Right hindlimb (tissue), 1 donor: Measurements from ENCODE around the gene WLS.
"Not testable (repeated sequence)": the region's sequence is repeated elsewhere in the genome, so short reads cannot be mapped to it uniquely, and the experiment has no call there.

ENCODE experiments used
- DNase-seq: peaks from one replicate; pipeline ENCODE4 v3.0.0-alpha.2; 2018

WLS gene

GRCh38 chr1:68232289-68233148 is at the start of gene WLS:
WLS (minus strand) TSS chr1:68232523; CDS start chr1:68232299, 224 bp downstream.
- DNase-seq: peak; percentile 89

- no peak for DNase-seq
Measured at GRCh38 chr1:68280286-68280685, 48.0 kb upstream of the WLS start.

GRCh38 chr1:68279846-68280245 is 47.5 kb upstream of the WLS start:
- DNase-seq: no peak

GRCh38 chr1:68278221-68278620 is 45.9 kb upstream of the WLS start:
- DNase-seq: no peak

GRCh38 chr1:68276448-68276847 is 44.1 kb upstream of the WLS start:
- DNase-seq: no peak

GRCh38 chr1:68273530-68273929 is 41.2 kb upstream of the WLS start:
- no peak for DNase-seq

GRCh38 chr1:68271596-68271995 is 39.3 kb upstream of the WLS start:
- DNase-seq: no peak

GRCh38 chr1:68270951-68271350 is 38.6 kb upstream of the WLS start:
- DNase-seq: no peak

GRCh38 chr1:68269637-68270430 is 37.5 kb upstream of the WLS start:
- DNase-seq: no peak

GRCh38 chr1:68268896-68269483 is 36.7 kb upstream of the WLS start:
- no peak for DNase-seq

- DNase-seq: not testable (repeated sequence)
Measured at GRCh38 chr1:68256824-68257223, 24.5 kb upstream of the WLS start.

GRCh38 chr1:68255301-68255700 is 23.0 kb upstream of the WLS start:
- DNase-seq: no peak

- DNase-seq: no peak
Measured at GRCh38 chr1:68254667-68255226, 22.4 kb upstream of the WLS start.

- no peak for DNase-seq
Measured at GRCh38 chr1:68237040-68237439, 4.7 kb upstream of the WLS start.

- no peak for DNase-seq
Measured at GRCh38 chr1:68234094-68234493, 1.8 kb upstream of the WLS start.

- no peak for DNase-seq
Measured at GRCh38 chr1:68233202-68233601, 879 bp upstream of the WLS start.

- peak; percentile 87 for DNase-seq
Measured at GRCh38 chr1:68231627-68232288, 565 bp downstream of the WLS start.

GRCh38 chr1:68230901-68231626 is 1.3 kb downstream of the WLS start:
- peak; percentile 61 for DNase-seq

GRCh38 chr1:68230484-68230802 is 1.9 kb downstream of the WLS start:
- DNase-seq: peak; percentile 59

GRCh38 chr1:68229650-68230483 is 2.5 kb downstream of the WLS start:
- no peak for DNase-seq

GRCh38 chr1:68228851-68229250 is 3.5 kb downstream of the WLS start:
- no peak for DNase-seq
